Lower lobe of right lung (tissue), 2 donors: ENCODE measurements around the gene RGS7BP. TPM values are rescaled to one million over a fixed set of nuclear protein-coding genes. Genes with fewer than 3 reads are reported as not detected.
"Not testable (repeated sequence)": the region's sequence is repeated elsewhere in the genome, so short reads cannot be mapped to it uniquely, and the experiment has no call there.

Experiments used
- ATAC-seq, 2 donors: fragments of 200-7000 bp; cut with Tn5 transposase; one replicate each; pipeline ENCODE4 v1.9.1; 2020 to 2022; ENCODE audit warnings: mild to moderate bottlenecking in 2 of 2, moderate library complexity in 2 of 2
- DNase-seq: peaks from one replicate; pipeline ENCODE4 v3.0.0-alpha.2; 2020
- H3K27ac ChIP-seq: fragments of 200-600 bp; one replicate; pipeline ENCODE4 v1.8.0; 2022
- H3K27me3 ChIP-seq: fragments of 200-600 bp; one replicate; pipeline ENCODE4 v1.8.0; 2022; ENCODE audit warnings: low read depth
- H3K36me3 ChIP-seq: fragments of 200-600 bp; one replicate; pipeline ENCODE4 v1.8.0; 2022; ENCODE audit warnings: mild to moderate bottlenecking
- H3K4me1 ChIP-seq: fragments of 200-600 bp; one replicate; pipeline ENCODE4 v1.8.0; 2022
- H3K4me3 ChIP-seq: fragments of 200-600 bp; one replicate; pipeline ENCODE4 v1.8.0; 2022; ENCODE audit warnings: mild to moderate bottlenecking
- H3K9me3 ChIP-seq: fragments of 200-600 bp; one replicate; pipeline ENCODE4 v1.8.0; 2022
- CTCF ChIP-seq: fragments of 200-600 bp; IDR thresholded peaks from one replicate; pipeline ENCODE4 v1.8.0; 2022; ENCODE audit warnings: antibody characterized with exemption, mild to moderate bottlenecking
- intact Hi-C: fragments of 100-400 bp; cut with DNase I; formaldehyde crosslinking; loops from one replicate; pipeline ENCODE4 v1.11.0; 2022
- total RNA-seq: library from RNA; stranded (reverse); fragmentation: NEBNext Ultra II Directional; extraction: Animal tissue kit (Norgen Biotek cat#: 25700); gene quantifications from one replicate; pipeline ENCODE4 v1.2.1, GENCODE V29; 2021
- donor health status: DM: no; HTN: yes; CAD: no; lungs with severe emphysema.

The RGS7BP gene
- total RNA-seq, 1 donor from 2014 or later, result 1.6 TPM

- Histone ChIP-seq H3K27me3 (no peaks in the 10 kb centered on the region), H3K4me1 (no peaks in the 10 kb centered on the region), H3K9me3 (no peaks in the 10 kb centered on the region), H3K4me3 (no peak overlapping the region), H3K36me3 (no peaks in the 10 kb centered on the region), H3K27ac (no peak overlapping the region)
- DNase-seq (no peak), ATAC-seq (no peak)
- no peak for TF ChIP-seq CTCF
- intact Hi-C loops, result no loop called here
Measured at GRCh38 chr5:64534033-64534432, 28.2 kb downstream of the RGS7BP start.

GRCh38 chr5:64557911-64558310 is 52.1 kb downstream of the RGS7BP start:
- H3K27ac ChIP-seq, result no peak overlapping the region
- H3K36me3 ChIP-seq, result no peaks in the 10 kb centered on the region
- TF ChIP-seq CTCF, result no peak
- no peak overlapping the region for H3K4me3 ChIP-seq
- no peaks in the 10 kb centered on the region for H3K9me3 ChIP-seq
- no peaks in the 10 kb centered on the region for H3K27me3 ChIP-seq
- intact Hi-C loops, result no loop called here
- ATAC-seq, result no peak
- H3K4me1 ChIP-seq, result no peaks in the 10 kb centered on the region
- no peak for DNase-seq

GRCh38 chr5:64558641-64559040 is 52.8 kb downstream of the RGS7BP start:
- DNase-seq, H3K4me3 ChIP-seq, H3K4me1 ChIP-seq, H3K27me3 ChIP-seq, H3K9me3 ChIP-seq, H3K27ac ChIP-seq, ATAC-seq, intact Hi-C loops, H3K36me3 ChIP-seq: not testable (repeated sequence)

GRCh38 chr5:64566310-64566916 is 60.6 kb downstream of the RGS7BP start:
- Histone ChIP-seq H3K4me3 (no peak overlapping the region), H3K36me3 (no peaks in the 10 kb centered on the region), H3K27ac (no peak overlapping the region), H3K4me1 (no peaks in the 10 kb centered on the region), H3K9me3 (no peaks in the 10 kb centered on the region), H3K27me3 (no peaks in the 10 kb centered on the region)
- intact Hi-C loops, result no loop called here
- DNase-seq (no peak), ATAC-seq (no peak)
- no peak for TF ChIP-seq CTCF

- intact Hi-C loops, result no loop called here
- H3K9me3 ChIP-seq, result no peaks in the 10 kb centered on the region
- H3K4me3 ChIP-seq, result no peak overlapping the region
- no peak for DNase-seq
- no peak for TF ChIP-seq CTCF
- H3K27ac ChIP-seq, result no peak overlapping the region
- no peaks in the 10 kb centered on the region for H3K4me1 ChIP-seq
- H3K36me3 ChIP-seq, result no peaks in the 10 kb centered on the region
- ATAC-seq, result no peak
- H3K27me3 ChIP-seq, result no peaks in the 10 kb centered on the region
Measured at GRCh38 chr5:64569858-64570257, 64.0 kb downstream of the RGS7BP start.

GRCh38 chr5:64570395-64570996 is 64.7 kb downstream of the RGS7BP start:
- TF ChIP-seq CTCF, result no peak
- no peak for ATAC-seq
- DNase-seq, result no peak
- H3K4me1 ChIP-seq, result no peaks in the 10 kb centered on the region
- intact Hi-C loops, result no loop called here
- H3K36me3 ChIP-seq, result no peaks in the 10 kb centered on the region
- no peaks in the 10 kb centered on the region for H3K27me3 ChIP-seq
- H3K4me3 ChIP-seq, result no peak overlapping the region
- H3K9me3 ChIP-seq, result no peaks in the 10 kb centered on the region
- no peak overlapping the region for H3K27ac ChIP-seq
